Astrocyte (in vitro differentiated cells and primary cell): ENCODE data around the gene DNPEP. TPM values are rescaled to one million over a fixed set of nuclear protein-coding genes. Genes with fewer than 3 reads are reported as not detected.

Source experiments
- DNase-seq: peaks from one replicate; pipeline ENCODE4 v3.0.0-alpha.2; 2010; ENCODE audit warnings: low read depth
- FAIRE-seq: peaks from 2 replicates; lab custom pipeline; 2011; peaks lifted over from hg19 to GRCh38; lab: Jason Lieb, UNC
- H2AFZ ChIP-seq: 2 replicates; pipeline ENCODE4 v1.6.0; 2012; ENCODE audit warnings: low read depth, low read length, inconsistent platforms
- H3K27ac ChIP-seq: 2 replicates; pipeline ENCODE4 v1.5.1; 2011; ENCODE audit warnings: low read depth, low read length, inconsistent platforms
- H3K27me3 ChIP-seq: 2 replicates; pipeline ENCODE4 v1.6.0; 2011; ENCODE audit warnings: low read length, inconsistent platforms; ENCODE audit not compliant: insufficient read depth
- H3K36me3 ChIP-seq: 2 replicates; pipeline ENCODE4 v1.5.1; 2011; ENCODE audit warnings: low read length, inconsistent platforms; ENCODE audit not compliant: insufficient read depth
- H3K4me1 ChIP-seq: 2 replicates; pipeline ENCODE4 v1.5.1; 2011; ENCODE audit warnings: low read length, inconsistent platforms; ENCODE audit not compliant: insufficient read depth
- H3K4me2 ChIP-seq: 2 replicates; pipeline ENCODE4 v1.6.0; 2012; ENCODE audit warnings: low read length, inconsistent platforms
- H3K4me3 ChIP-seq: 2 replicates; pipeline ENCODE4 v1.5.1; 2011; ENCODE audit warnings: low read depth, mild to moderate bottlenecking, low read length, inconsistent platforms; ENCODE audit not compliant: insufficient read depth
- H3K79me2 ChIP-seq: 2 replicates; pipeline ENCODE4 v1.6.0; 2012; ENCODE audit warnings: mild to moderate bottlenecking, low read length, inconsistent platforms; ENCODE audit not compliant: insufficient read depth
- H3K9ac ChIP-seq: 2 replicates; pipeline ENCODE4 v1.6.0; 2012; ENCODE audit warnings: mild to moderate bottlenecking, low read length, inconsistent platforms
- H3K9me3 ChIP-seq: 2 replicates; pipeline ENCODE4 v1.5.1; 2012; ENCODE audit warnings: low read depth, mild to moderate bottlenecking, low read length, inconsistent platforms; ENCODE audit not compliant: insufficient read depth
- H4K20me1 ChIP-seq: 2 replicates; pipeline ENCODE4 v1.6.0; 2012; ENCODE audit warnings: low read length, inconsistent platforms; ENCODE audit not compliant: insufficient read depth
- H3K27ac Mint-ChIP-seq: one replicate; pipeline ENCODE4 v1.8.0; 2021; ENCODE audit warnings: mild to moderate bottlenecking, mixed read lengths; ENCODE audit not compliant: unreplicated experiment
- H3K27me3 Mint-ChIP-seq: one replicate; pipeline ENCODE4 v1.8.0; 2021; ENCODE audit warnings: low read depth, mixed read lengths; ENCODE audit not compliant: unreplicated experiment
- H3K36me3 Mint-ChIP-seq: one replicate; pipeline ENCODE4 v1.8.0; 2021; ENCODE audit warnings: low read depth, mixed read lengths; ENCODE audit not compliant: unreplicated experiment
- H3K4me1 Mint-ChIP-seq: one replicate; pipeline ENCODE4 v1.8.0; 2021; ENCODE audit warnings: low read depth, mixed read lengths; ENCODE audit not compliant: unreplicated experiment
- H3K4me3 Mint-ChIP-seq: one replicate; pipeline ENCODE4 v1.8.0; 2021; ENCODE audit warnings: mild to moderate bottlenecking, moderate library complexity, mixed read lengths; ENCODE audit not compliant: unreplicated experiment
- H3K9me3 Mint-ChIP-seq: one replicate; pipeline ENCODE4 v1.8.0; 2021; ENCODE audit warnings: mild to moderate bottlenecking, mixed read lengths; ENCODE audit not compliant: unreplicated experiment
- EZH2 ChIP-seq: IDR thresholded peaks from 2 replicates; pipeline ENCODE4 v1.6.1; 2012; ENCODE audit warnings: mild to moderate bottlenecking, low read length, inconsistent platforms; ENCODE audit not compliant: insufficient read depth
- total RNA-seq: library from RNA; stranded (reverse); gene quantifications from 2 replicates; pipeline ENCODE4 v1.2.1, GENCODE V29; 2021
- TF ChIP-seq, protein P1 (sequence below): IDR thresholded peaks from 2 replicates; pipeline ENCODE4 v1.5.1; 2011; ENCODE audit warnings: low read depth, mild to moderate bottlenecking, inconsistent platforms, low read length, moderate library complexity; ENCODE audit not compliant: insufficient read depth

The DNPEP gene
- total RNA-seq, 1 donor from 2014 or later: 53.9 TPM

DNA sequence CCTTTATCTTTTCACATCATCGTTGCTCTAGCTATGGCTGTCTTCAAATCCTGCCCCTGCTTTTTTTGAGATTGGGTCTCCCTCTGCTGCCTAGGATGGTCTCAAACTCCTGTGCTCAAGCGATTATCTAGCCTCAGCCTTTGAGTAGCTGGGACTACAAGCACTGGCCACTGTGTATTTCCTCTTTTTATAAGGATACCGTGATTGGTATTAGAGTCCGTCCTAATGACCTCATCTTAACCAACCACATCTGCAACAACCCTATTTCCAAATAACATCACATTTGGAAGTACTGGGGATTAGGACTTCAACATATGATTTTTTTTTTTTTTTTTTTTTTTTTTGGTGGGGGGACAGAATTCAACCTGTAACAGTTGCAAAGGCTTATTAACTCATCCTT lies 64.3 kb downstream of the DNPEP start:
- Mint-ChIP-seq H3K4me3 (no peak overlapping the region), H3K4me1 (no peaks in the 10 kb centered on the region), H3K27ac (no peak overlapping the region), H3K27me3 (peaks cover 65% of the 10 kb centered on the region), H3K36me3 (peaks cover 4% of the 10 kb centered on the region), H3K9me3 (peaks cover 4% of the 10 kb centered on the region)
- H3K4me2 ChIP-seq: no peak overlapping the region
- no peaks in the 10 kb centered on the region for H3K36me3 ChIP-seq
- no peak overlapping the region for H3K4me3 ChIP-seq
- H3K9ac ChIP-seq: no peak overlapping the region
- peaks cover 50% of the 10 kb centered on the region for H3K27me3 ChIP-seq
- H3K79me2 ChIP-seq: no peaks in the 10 kb centered on the region
- H4K20me1 ChIP-seq: no peaks in the 10 kb centered on the region
- no peak overlapping the region for H3K27ac ChIP-seq
- no peak for TF ChIP-seq EZH2
- TF ChIP-seq, protein P1, sequence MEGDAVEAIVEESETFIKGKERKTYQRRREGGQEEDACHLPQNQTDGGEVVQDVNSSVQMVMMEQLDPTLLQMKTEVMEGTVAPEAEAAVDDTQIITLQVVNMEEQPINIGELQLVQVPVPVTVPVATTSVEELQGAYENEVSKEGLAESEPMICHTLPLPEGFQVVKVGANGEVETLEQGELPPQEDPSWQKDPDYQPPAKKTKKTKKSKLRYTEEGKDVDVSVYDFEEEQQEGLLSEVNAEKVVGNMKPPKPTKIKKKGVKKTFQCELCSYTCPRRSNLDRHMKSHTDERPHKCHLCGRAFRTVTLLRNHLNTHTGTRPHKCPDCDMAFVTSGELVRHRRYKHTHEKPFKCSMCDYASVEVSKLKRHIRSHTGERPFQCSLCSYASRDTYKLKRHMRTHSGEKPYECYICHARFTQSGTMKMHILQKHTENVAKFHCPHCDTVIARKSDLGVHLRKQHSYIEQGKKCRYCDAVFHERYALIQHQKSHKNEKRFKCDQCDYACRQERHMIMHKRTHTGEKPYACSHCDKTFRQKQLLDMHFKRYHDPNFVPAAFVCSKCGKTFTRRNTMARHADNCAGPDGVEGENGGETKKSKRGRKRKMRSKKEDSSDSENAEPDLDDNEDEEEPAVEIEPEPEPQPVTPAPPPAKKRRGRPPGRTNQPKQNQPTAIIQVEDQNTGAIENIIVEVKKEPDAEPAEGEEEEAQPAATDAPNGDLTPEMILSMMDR: no peak
- no peaks in the 10 kb centered on the region for H3K9me3 ChIP-seq
- H3K4me1 ChIP-seq: no peaks in the 10 kb centered on the region
- DNase-seq (no peak), FAIRE-seq (no peak)
- H2AFZ ChIP-seq: no peak overlapping the region

Other genes starting within 250 kb of the DNPEP start
- gene NHEJ1, start 227.1 kb downstream of the DNPEP start, total RNA-seq: 10.8 and 11.4 TPM in 2 replicates
- 1.2 and 1.5 TPM in 2 replicates for gene SLC23A3, start 217.9 kb downstream of the DNPEP start, total RNA-seq
- 26.6 and 28.1 TPM in 2 replicates for gene CNPPD1, start 211.0 kb downstream of the DNPEP start, total RNA-seq
- gene RETREG2, start 209.6 kb downstream of the DNPEP start, total RNA-seq: 54.8 and 55.2 TPM in 2 replicates
- gene ZFAND2B, start 181.1 kb downstream of the DNPEP start, total RNA-seq: 20.7 and 24.0 TPM in 2 replicates
- gene ABCB6, start 169.0 kb downstream of the DNPEP start, total RNA-seq: 12.5 and 13.2 TPM in 2 replicates
- gene ATG9A, start 158.3 kb downstream of the DNPEP start, total RNA-seq: 48.8 and 57.0 TPM in 2 replicates
- 41.6 and 43.8 TPM in 2 replicates for gene ANKZF1, start 158.1 kb downstream of the DNPEP start, total RNA-seq
- 2.7 and 4.6 TPM in 2 replicates for gene GLB1L, start 142.5 kb downstream of the DNPEP start, total RNA-seq
- gene STK16, start 142.4 kb downstream of the DNPEP start, total RNA-seq: 19.1 and 20.6 TPM in 2 replicates
- gene TUBA4B, start 134.7 kb downstream of the DNPEP start, total RNA-seq: not detected in 2 replicates
- 18.0 and 19.7 TPM in 2 replicates for gene TUBA4A, start 134.0 kb downstream of the DNPEP start, total RNA-seq
- gene DNAJB2, start 108.5 kb downstream of the DNPEP start, total RNA-seq: 49.7 and 53.9 TPM in 2 replicates
- gene PTPRN, start 78.5 kb downstream of the DNPEP start, total RNA-seq: 76.6 and 88.2 TPM in 2 replicates
- gene RESP18, start 55.2 kb downstream of the DNPEP start, total RNA-seq: not detected in 2 replicates
- 5.2 and 5.4 TPM in 2 replicates for gene DES, start 30.5 kb upstream of the DNPEP start, total RNA-seq
- 71.2 and 76.1 TPM in 2 replicates for gene SPEG, start 46.9 kb upstream of the DNPEP start, total RNA-seq
- gene GMPPA, start 111.0 kb upstream of the DNPEP start, total RNA-seq: 49.5 and 55.3 TPM in 2 replicates
- 0.39 and 0.70 TPM in 2 replicates for gene ASIC4, start 126.6 kb upstream of the DNPEP start, total RNA-seq
- gene CHPF, start 155.9 kb upstream of the DNPEP start, total RNA-seq: 151 and 163 TPM in 2 replicates
- gene TMEM198, start 156.1 kb upstream of the DNPEP start, total RNA-seq: 3.8 TPM in 2 replicates
- 77.5 and 88.1 TPM in 2 replicates for gene OBSL1, start 183.6 kb upstream of the DNPEP start, total RNA-seq
- gene INHA, start 184.4 kb upstream of the DNPEP start, total RNA-seq: 0.52 and 0.99 TPM in 2 replicates
- gene STK11IP, start 209.9 kb upstream of the DNPEP start, total RNA-seq: 24.9 TPM in 2 replicates
- gene SLC4A3, start 239.7 kb upstream of the DNPEP start, total RNA-seq: 10.9 and 11.2 TPM in 2 replicates